ENCODE measurements around the gene PTPRK.

DNA sequence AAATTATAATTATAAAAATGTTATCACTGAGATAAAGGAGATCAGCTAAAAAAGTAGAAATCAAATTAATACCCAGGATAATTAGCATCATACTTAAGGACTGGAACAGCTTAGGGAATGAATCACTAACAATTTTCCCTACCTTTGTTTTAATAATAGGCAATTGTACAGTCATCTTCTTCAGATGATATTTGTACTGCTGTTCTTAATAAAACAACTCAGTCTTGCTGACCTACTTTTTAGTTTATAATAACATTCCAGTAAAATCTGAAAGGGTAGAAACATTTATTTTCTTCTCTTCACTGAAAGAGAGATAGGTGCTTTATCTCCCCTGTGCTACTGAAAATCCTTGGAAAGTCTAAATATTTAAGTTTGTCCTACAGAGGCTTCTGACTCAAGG lies 348.3 kb downstream of the PTPRK start:
- TF ChIP-seq POLR2A (IDR thresholded peaks at IDR 0.05; ENCODE audit: borderline replicate concordance, extremely low read depth, insufficient read depth, insufficient read length) (no peak), YY1 (IDR thresholded peaks at IDR 0.05; ENCODE audit: extremely low read depth, insufficient replicate concordance, low read depth, low read length) (no peak), ZNF274 (IDR thresholded peaks at IDR 0.05; ENCODE audit: low read depth, low read length) (no peak), RAD21 (IDR thresholded peaks at IDR 0.05; ENCODE audit: low read depth) (no peak), POLR2AphosphoS5 (IDR thresholded peaks at IDR 0.05; ENCODE audit: low read depth, low read length) (no peak), EZH2 (IDR thresholded peaks at IDR 0.05) (no peak), CEBPB (IDR thresholded peaks at IDR 0.05; ENCODE audit: low read depth) (no peak), EZH2phosphoT487 (IDR thresholded peaks at IDR 0.05; ENCODE audit: borderline replicate concordance) (no peak), SP1 (IDR thresholded peaks at IDR 0.05; ENCODE audit: low read depth) (no peak), SIN3A (IDR thresholded peaks at IDR 0.05; ENCODE audit: low read depth) (no peak)
- TF ChIP-seq, protein P1, sequence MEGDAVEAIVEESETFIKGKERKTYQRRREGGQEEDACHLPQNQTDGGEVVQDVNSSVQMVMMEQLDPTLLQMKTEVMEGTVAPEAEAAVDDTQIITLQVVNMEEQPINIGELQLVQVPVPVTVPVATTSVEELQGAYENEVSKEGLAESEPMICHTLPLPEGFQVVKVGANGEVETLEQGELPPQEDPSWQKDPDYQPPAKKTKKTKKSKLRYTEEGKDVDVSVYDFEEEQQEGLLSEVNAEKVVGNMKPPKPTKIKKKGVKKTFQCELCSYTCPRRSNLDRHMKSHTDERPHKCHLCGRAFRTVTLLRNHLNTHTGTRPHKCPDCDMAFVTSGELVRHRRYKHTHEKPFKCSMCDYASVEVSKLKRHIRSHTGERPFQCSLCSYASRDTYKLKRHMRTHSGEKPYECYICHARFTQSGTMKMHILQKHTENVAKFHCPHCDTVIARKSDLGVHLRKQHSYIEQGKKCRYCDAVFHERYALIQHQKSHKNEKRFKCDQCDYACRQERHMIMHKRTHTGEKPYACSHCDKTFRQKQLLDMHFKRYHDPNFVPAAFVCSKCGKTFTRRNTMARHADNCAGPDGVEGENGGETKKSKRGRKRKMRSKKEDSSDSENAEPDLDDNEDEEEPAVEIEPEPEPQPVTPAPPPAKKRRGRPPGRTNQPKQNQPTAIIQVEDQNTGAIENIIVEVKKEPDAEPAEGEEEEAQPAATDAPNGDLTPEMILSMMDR (IDR thresholded peaks at IDR 0.05 in 2 of 3, conservative IDR thresholded peaks at IDR 0.05 in 1 of 3; ENCODE audit: borderline replicate concordance in 1 of 3, insufficient read depth in 1 of 3, low read depth in 2 of 3, low read length in 2 of 3) = no peak
- TF ChIP-seq, protein P2, sequence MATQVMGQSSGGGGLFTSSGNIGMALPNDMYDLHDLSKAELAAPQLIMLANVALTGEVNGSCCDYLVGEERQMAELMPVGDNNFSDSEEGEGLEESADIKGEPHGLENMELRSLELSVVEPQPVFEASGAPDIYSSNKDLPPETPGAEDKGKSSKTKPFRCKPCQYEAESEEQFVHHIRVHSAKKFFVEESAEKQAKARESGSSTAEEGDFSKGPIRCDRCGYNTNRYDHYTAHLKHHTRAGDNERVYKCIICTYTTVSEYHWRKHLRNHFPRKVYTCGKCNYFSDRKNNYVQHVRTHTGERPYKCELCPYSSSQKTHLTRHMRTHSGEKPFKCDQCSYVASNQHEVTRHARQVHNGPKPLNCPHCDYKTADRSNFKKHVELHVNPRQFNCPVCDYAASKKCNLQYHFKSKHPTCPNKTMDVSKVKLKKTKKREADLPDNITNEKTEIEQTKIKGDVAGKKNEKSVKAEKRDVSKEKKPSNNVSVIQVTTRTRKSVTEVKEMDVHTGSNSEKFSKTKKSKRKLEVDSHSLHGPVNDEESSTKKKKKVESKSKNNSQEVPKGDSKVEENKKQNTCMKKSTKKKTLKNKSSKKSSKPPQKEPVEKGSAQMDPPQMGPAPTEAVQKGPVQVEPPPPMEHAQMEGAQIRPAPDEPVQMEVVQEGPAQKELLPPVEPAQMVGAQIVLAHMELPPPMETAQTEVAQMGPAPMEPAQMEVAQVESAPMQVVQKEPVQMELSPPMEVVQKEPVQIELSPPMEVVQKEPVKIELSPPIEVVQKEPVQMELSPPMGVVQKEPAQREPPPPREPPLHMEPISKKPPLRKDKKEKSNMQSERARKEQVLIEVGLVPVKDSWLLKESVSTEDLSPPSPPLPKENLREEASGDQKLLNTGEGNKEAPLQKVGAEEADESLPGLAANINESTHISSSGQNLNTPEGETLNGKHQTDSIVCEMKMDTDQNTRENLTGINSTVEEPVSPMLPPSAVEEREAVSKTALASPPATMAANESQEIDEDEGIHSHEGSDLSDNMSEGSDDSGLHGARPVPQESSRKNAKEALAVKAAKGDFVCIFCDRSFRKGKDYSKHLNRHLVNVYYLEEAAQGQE (IDR thresholded peaks at IDR 0.05; ENCODE audit: low read depth) = no peak
- TF ChIP-seq, protein P3, sequence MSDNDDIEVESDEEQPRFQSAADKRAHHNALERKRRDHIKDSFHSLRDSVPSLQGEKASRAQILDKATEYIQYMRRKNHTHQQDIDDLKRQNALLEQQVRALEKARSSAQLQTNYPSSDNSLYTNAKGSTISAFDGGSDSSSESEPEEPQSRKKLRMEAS (IDR thresholded peaks at IDR 0.05) = no peak
- TF ChIP-seq, protein P4, sequence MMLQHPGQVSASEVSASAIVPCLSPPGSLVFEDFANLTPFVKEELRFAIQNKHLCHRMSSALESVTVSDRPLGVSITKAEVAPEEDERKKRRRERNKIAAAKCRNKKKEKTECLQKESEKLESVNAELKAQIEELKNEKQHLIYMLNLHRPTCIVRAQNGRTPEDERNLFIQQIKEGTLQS (IDR thresholded peaks at IDR 0.05) = no peak
